H1 (cell line): ENCODE results near the gene DIDO1. TPM values are rescaled to one million over a fixed set of nuclear protein-coding genes. Genes with fewer than 3 reads are reported as not detected.

ENCODE experiments used
- CTCF ChIA-PET: fragments of 300-600 bp; sonication (Branson Sonifier 250); formaldehyde crosslinking; loops from one replicate; lab custom pipeline; 2021; ENCODE audit not compliant: partially characterized antibody; lab: Charles Lee
- POLR2A ChIA-PET: fragments of 300-600 bp; sonication (Branson Sonifier 250); formaldehyde crosslinking; loops from one replicate; lab custom pipeline; 2021; ENCODE audit warnings: inconsistent platforms; ENCODE audit not compliant: partially characterized antibody; lab: Charles Lee
- DNase-seq, 2 experiments: peaks; one replicate each; pipeline versions ENCODE4 v3.0.0 to v3.0.0-alpha.2; 2010 to 2022; ENCODE audit warnings: low spot score in 2 of 2, low read depth in 1 of 2, mixed read lengths in 1 of 2
- FAIRE-seq: peaks from 2 replicates; lab custom pipeline; 2011; peaks lifted over from hg19 to GRCh38; lab: Jason Lieb, UNC
- H2AFZ ChIP-seq: 2 replicates; pipeline ENCODE4 v1.8.1; 2012; ENCODE audit warnings: low read length, inconsistent platforms
- H2AK5ac ChIP-seq: 2 replicates; pipeline ENCODE4 v1.6.1; 2013; ENCODE audit warnings: low read depth, low read length
- H2BK120ac ChIP-seq: replicated peaks from 2 replicates; pipeline ENCODE3; 2013; ENCODE audit warnings: low read depth, low read length, inconsistent platforms
- H2BK12ac ChIP-seq: 2 replicates; pipeline ENCODE4 v1.6.1; 2013; ENCODE audit warnings: low read depth, low read length
- H2BK15ac ChIP-seq: 2 replicates; pipeline ENCODE4 v1.6.1; 2013; ENCODE audit warnings: low read length
- H2BK20ac ChIP-seq: 2 replicates; pipeline ENCODE4 v1.6.1; 2013; ENCODE audit warnings: low read length
- H2BK5ac ChIP-seq: 2 replicates; pipeline ENCODE4 v1.6.1; 2013; ENCODE audit warnings: low read depth, low read length
- H3K14ac ChIP-seq: 2 replicates; pipeline ENCODE4 v1.6.1; 2013; ENCODE audit warnings: inconsistent platforms; ENCODE audit not compliant: insufficient read length
- H3K18ac ChIP-seq: 2 replicates; pipeline ENCODE4 v1.6.1; 2013; ENCODE audit warnings: low read length; ENCODE audit errors: extremely low read depth
- H3K23ac ChIP-seq: 2 replicates; pipeline ENCODE4 v1.6.1; 2013; ENCODE audit warnings: inconsistent platforms; ENCODE audit not compliant: insufficient read length
- H3K23me2 ChIP-seq: 2 replicates; pipeline ENCODE4 v1.6.1; 2013; ENCODE audit warnings: low read depth, low read length
- H3K27ac ChIP-seq: 2 replicates; pipeline ENCODE4 v1.6.1; 2011; ENCODE audit warnings: low read depth, low read length, inconsistent platforms
- H3K27me3 ChIP-seq, 4 experiments: replicated peaks in 1 of 4; 1 replicate in 1 of 4; 2 replicates in 3 of 4; pipeline versions ENCODE4 v1.6.1 to v1.8.1; 2011 to 2013; ENCODE audit warnings: low read length in 3 of 4, mild to moderate bottlenecking in 3 of 4, inconsistent platforms in 2 of 4, mixed read lengths in 2 of 4, moderate library complexity in 1 of 4; ENCODE audit not compliant: control insufficient read depth in 3 of 4, insufficient read depth in 3 of 4; ENCODE audit errors: extremely low read depth in 1 of 4
- H3K36me3 ChIP-seq, 4 experiments: 2 replicates each; pipeline versions ENCODE4 v1.6.1 to v1.8.1; 2011 to 2013; ENCODE audit warnings: mild to moderate bottlenecking in 4 of 4, low read length in 3 of 4, moderate library complexity in 2 of 4, control low read depth in 1 of 4, inconsistent platforms in 1 of 4; ENCODE audit not compliant: insufficient read depth in 4 of 4, control insufficient read depth in 2 of 4
- H3K4ac ChIP-seq: replicated peaks from 2 replicates; pipeline ENCODE3; 2013; ENCODE audit warnings: low read length, low read depth, mixed read lengths, inconsistent platforms; ENCODE audit not compliant: insufficient read length
- H3K4me1 ChIP-seq, 4 experiments: replicated peaks in 1 of 4; 1 replicate in 1 of 4; 2 replicates in 3 of 4; pipeline versions ENCODE4 v1.6.1 to v1.8.1; 2011 to 2013; ENCODE audit warnings: low read length in 3 of 4, inconsistent platforms in 2 of 4, mixed read lengths in 1 of 4; ENCODE audit not compliant: insufficient read depth in 4 of 4, control insufficient read depth in 3 of 4
- H3K4me2 ChIP-seq, 2 experiments: 2 replicates each; pipeline versions ENCODE4 v1.6.1 to v1.8.1; 2011 to 2013; ENCODE audit warnings: low read depth in 2 of 2, low read length in 2 of 2, control low read depth in 1 of 2, inconsistent platforms in 1 of 2, mild to moderate bottlenecking in 1 of 2; ENCODE audit not compliant: insufficient read depth in 1 of 2
- H3K4me3 ChIP-seq, 4 experiments: fragments of 200-600, 300-600 bp in 1 of 4; sonication (generic), shearing (Covaris generic), sonication (Bioruptor Twin) in 1 of 4; 2 replicates each; pipeline versions ENCODE4 v1.5.1 to v1.8.1; 2011 to 2016; ENCODE audit warnings: low read length in 4 of 4, low read depth in 3 of 4, control low read depth in 2 of 4, inconsistent platforms in 2 of 4, mild to moderate bottlenecking in 2 of 4, mixed read lengths in 1 of 4, moderate library complexity in 1 of 4; ENCODE audit not compliant: insufficient read depth in 2 of 4; ENCODE audit errors: extremely low read depth in 1 of 4
- H3K56ac ChIP-seq: replicated peaks from 2 replicates; pipeline ENCODE3; 2013; ENCODE audit warnings: low read depth, mild to moderate bottlenecking, mixed read lengths, low read length, inconsistent platforms; ENCODE audit not compliant: insufficient read length
- H3K79me1 ChIP-seq: 2 replicates; pipeline ENCODE4 v1.6.1; 2013; ENCODE audit warnings: low read depth, low read length, control low read depth
- H3K79me2 ChIP-seq, 2 experiments: 2 replicates each; pipeline versions ENCODE4 v1.6.1 to v1.8.1; 2012 to 2013; ENCODE audit warnings: low read length in 2 of 2, mild to moderate bottlenecking in 2 of 2, inconsistent platforms in 1 of 2; ENCODE audit not compliant: insufficient read depth in 2 of 2, control insufficient read depth in 1 of 2
- H3K9ac ChIP-seq, 4 experiments: replicated peaks in 1 of 4; 1 replicate in 1 of 4; 2 replicates in 3 of 4; pipeline versions ENCODE4 v1.6.1 to v1.8.1; 2011 to 2013; ENCODE audit warnings: low read depth in 3 of 4, low read length in 3 of 4, control low read depth in 2 of 4, mild to moderate bottlenecking in 2 of 4, moderate library complexity in 2 of 4, inconsistent platforms in 1 of 4; ENCODE audit errors: extremely low read depth in 1 of 4
- H3K9me3 ChIP-seq, 2 experiments: 2 replicates each; pipeline versions ENCODE4 v1.6.1 to v1.8.1; 2012 to 2013; ENCODE audit warnings: mild to moderate bottlenecking in 2 of 2, moderate library complexity in 2 of 2, control low read depth in 1 of 2, inconsistent platforms in 1 of 2, low read depth in 1 of 2, low read length in 1 of 2, mixed read lengths in 1 of 2; ENCODE audit not compliant: insufficient read depth in 2 of 2
- H4K20me1 ChIP-seq, 2 experiments: replicated peaks in 1 of 2; 2 replicates each; pipeline versions ENCODE3 to v1.8.1; 2011 to 2013; ENCODE audit warnings: inconsistent platforms in 2 of 2, low read length in 2 of 2, mild to moderate bottlenecking in 1 of 2; ENCODE audit not compliant: insufficient read depth in 2 of 2, control insufficient read depth in 1 of 2
- H4K5ac ChIP-seq: 2 replicates; pipeline ENCODE4 v1.6.1; 2013; ENCODE audit warnings: low read length, low read depth, mixed read lengths, inconsistent platforms; ENCODE audit not compliant: insufficient read length
- H4K8ac ChIP-seq: 2 replicates; pipeline ENCODE4 v1.8.0; 2013; ENCODE audit warnings: mild to moderate bottlenecking, moderate library complexity, low read length, inconsistent platforms; ENCODE audit not compliant: insufficient read depth; ENCODE audit errors: extremely low read depth
- H4K91ac ChIP-seq: replicated peaks from 2 replicates; pipeline ENCODE3; 2013; ENCODE audit warnings: low read length, mixed read lengths, inconsistent platforms; ENCODE audit not compliant: insufficient read length
- CEBPB ChIP-seq: IDR thresholded peaks from 2 replicates; pipeline ENCODE4 v1.6.1; 2012; ENCODE audit warnings: low read depth, low read length
- CTBP2 ChIP-seq: IDR thresholded peaks from 2 replicates; pipeline ENCODE4 v1.7.0; 2011; ENCODE audit warnings: borderline replicate concordance, mild to moderate bottlenecking, moderate library complexity, mixed read lengths, low read length; ENCODE audit not compliant: insufficient read depth, insufficient read length
- CTCF ChIP-seq, 3 experiments: IDR thresholded peaks; 1 replicate in 2 of 3; 2 replicates in 1 of 3; pipeline versions ENCODE4 v1.5.1 to v1.6.1; 2011; ENCODE audit warnings: low read length in 3 of 3, mild to moderate bottlenecking in 3 of 3, inconsistent platforms in 2 of 3, low read depth in 1 of 3, moderate library complexity in 1 of 3; ENCODE audit not compliant: insufficient read depth in 1 of 3; ENCODE audit errors: control extremely low read depth in 1 of 3
- GABPA ChIP-seq: IDR thresholded peaks from 2 replicates; pipeline ENCODE4 v1.6.1; 2011; ENCODE audit warnings: mild to moderate bottlenecking, low read length, moderate library complexity, borderline replicate concordance; ENCODE audit not compliant: insufficient read depth
- HDAC6 ChIP-seq: IDR thresholded peaks from one replicate; pipeline ENCODE4 v1.7.1; 2012; ENCODE audit warnings: low read depth, mild to moderate bottlenecking, inconsistent platforms, low read length, moderate library complexity
- JUN ChIP-seq: IDR thresholded peaks from 2 replicates; pipeline ENCODE4 v1.6.1; 2011; ENCODE audit warnings: low read depth, mild to moderate bottlenecking, improper control_type of control experiment, low read length
- NRF1 ChIP-seq: IDR thresholded peaks from 2 replicates; pipeline ENCODE4 v1.6.1; 2011; ENCODE audit warnings: mild to moderate bottlenecking, low read depth, low read length, improper control_type of control experiment
- RAD21 ChIP-seq, 2 experiments: IDR thresholded peaks in 1 of 2; conservative IDR thresholded peaks in 1 of 2; 2 replicates each; pipeline ENCODE4 v1.6.1; 2011; ENCODE audit warnings: low read depth in 2 of 2, low read length in 2 of 2, improper control_type of control experiment in 1 of 2, inconsistent platforms in 1 of 2, mild to moderate bottlenecking in 1 of 2, moderate library complexity in 1 of 2
- ZNF274 ChIP-seq: IDR thresholded peaks from 2 replicates; pipeline ENCODE4 v1.7.0; 2012; ENCODE audit warnings: low read length, borderline replicate concordance; ENCODE audit errors: extremely low read depth
- WGBS, 2 experiments: shearing (Covaris generic) in 1 of 2; methylation state at CpG; one replicate each; pipeline versions ENCODE4 v1.1.6 to v1.1.7; 2013 to 2015; ENCODE audit warnings: low lambda C conversion rate in 2 of 2, mixed read lengths in 2 of 2, inconsistent platforms in 1 of 2, low coverage in 1 of 2, missing lambda C conversion rate in 1 of 2; ENCODE audit not compliant: insufficient replicate concordance in 2 of 2, insufficient coverage in 1 of 2, insufficient read length in 1 of 2; ENCODE audit errors: extremely low coverage in 1 of 2, missing lambda C conversion rate in 1 of 2; 5-methylcytosine and 5-hydroxymethylcytosine counted together
- polyA plus RNA-seq, 7 experiments: library from polyadenylated mRNA; depleted of rRNA in 3 of 7; stranded (reverse) in 5 of 7; unstranded in 2 of 7; fragments of >200 nt in 5 of 7; fragments of 200-250 nt in 2 of 7; gene quantifications; 1 replicate in 5 of 7; 2 replicates in 1 of 7; 4 replicates in 1 of 7; pipeline versions ENCODE4 v1.2.1 to v1.2.3, GENCODE V29; 2011 to 2013; ENCODE audit warnings: missing spikeins in 2 of 7, mixed read lengths in 2 of 7
- total RNA-seq: library from RNA; stranded (reverse); fragmentation: NEBNext Ultra II Directional; extraction: Animal tissue kit (Norgen Biotek cat#: 25700); gene quantifications from 2 replicates; pipeline ENCODE4 v1.2.1, GENCODE V29; 2021

Gene DIDO1
- total and polyA plus RNA-seq, 2 of the 8 experiments (the other 6 are each of a cell fraction or from before 2014, with no cell fraction given) = 53.6 to 82.8 TPM

GRCh38 chr20:62965363-62965771 is 39.1 kb upstream of the DIDO1 start:
- no peak overlapping the region for H2BK120ac ChIP-seq
- ChIA-PET POLR2A (interaction anchor here (1.0 to 1.9 kb wide), 5 partner anchors 11 to 58 kb away, joined by 3 to 9 read pairs (median 4); no protein-coding TSS in a partner anchor), CTCF (interaction anchor here (0.7 to 8.1 kb wide), 7 partner anchors 11 to 63 kb away, joined by 3 to 53 read pairs (median 4); partner anchors contain the start of gene BHLHE23)
- no peak overlapping the region for H3K23ac ChIP-seq
- no peaks in the 10 kb centered on the region for H3K79me1 ChIP-seq
- H4K8ac ChIP-seq = no peak overlapping the region
- peaks cover 0 to 7% (median 0%) of the 10 kb centered on the region in 4 experiments; a peak in 3 of 8 replicates for H3K36me3 ChIP-seq
- H3K14ac ChIP-seq = no peak overlapping the region
- H3K27me3 ChIP-seq = no peaks in the 10 kb centered on the region
- WGBS, 2 experiments = 82% methylated on average over 19 of the region's 19 CpGs; no CpG with 5 or more reads in 1 of the 2 experiments
- no peak overlapping the region for H3K18ac ChIP-seq
- no peak overlapping the region for H2BK20ac ChIP-seq
- no peak overlapping the region for H4K91ac ChIP-seq
- no peak overlapping the region for H2BK15ac ChIP-seq
- H2AFZ ChIP-seq = no peak overlapping the region
- H3K9ac ChIP-seq = no peak overlapping the region
- no peak overlapping the region for H2AK5ac ChIP-seq
- H3K23me2 ChIP-seq = no peaks in the 10 kb centered on the region
- FAIRE-seq = no peak
- no peak overlapping the region for H3K27ac ChIP-seq
- no peak overlapping the region for H3K4me3 ChIP-seq
- TF ChIP-seq CEBPB (no peak), RAD21 (IDR thresholded peaks at IDR 0.05 in 1 of 2, conservative IDR thresholded peaks at IDR 0.05 in 1 of 2; ENCODE audit: low read depth in 2 of 2, low read length in 2 of 2) (no peak), ZNF274 (no peak), GABPA (0 out of 2 replicates have a peak, but pooled peaks have one; percentile 60), NRF1 (no peak), CTBP2 (no peak), CTCF (IDR thresholded peaks at IDR 0.05; ENCODE audit: control extremely low read depth in 1 of 3, insufficient read depth in 1 of 3, low read depth in 1 of 3, low read length in 3 of 3) (peak in 1 of 3 experiments; percentile 14; a peak in 1 of 4 replicates), JUN (no peak), HDAC6 (no peak)
- H3K4me2 ChIP-seq = no peak overlapping the region
- H3K56ac ChIP-seq = no peak overlapping the region
- no peak for DNase-seq
- H3K79me2 ChIP-seq = no peaks in the 10 kb centered on the region
- H2BK12ac ChIP-seq = no peak overlapping the region
- H4K5ac ChIP-seq = no peak overlapping the region
- H2BK5ac ChIP-seq = no peak overlapping the region
- no peak overlapping the region for H3K4ac ChIP-seq
- H4K20me1 ChIP-seq = peaks cover 0 to 5% of the 10 kb centered on the region in 2 experiments
- H3K9me3 ChIP-seq = no peaks in the 10 kb centered on the region
- peaks cover 0 to 3% (median 0%) of the 10 kb centered on the region in 4 experiments; a peak in 2 of 7 replicates for H3K4me1 ChIP-seq
